Prostate gland (tissue), 2 donors: ENCODE measurements around the gene SNX32.

Source experiments
- CTCF ChIP-seq, 4 experiments: fragments of 200-600 bp in 2 of 4; fragments of 450-650 bp in 2 of 4; sonication (generic) in 2 of 4; IDR thresholded peaks; 1 replicate in 3 of 4; 2 replicates in 1 of 4; pipeline ENCODE4 v1.5.1; 2016 to 2019; ENCODE audit warnings: antibody characterized with exemption in 4 of 4, mild to moderate bottlenecking in 2 of 4, moderate library complexity in 2 of 4
- POLR2A ChIP-seq: fragments of 450-650 bp; IDR thresholded peaks from one replicate; pipeline ENCODE4 v1.6.1; 2016; ENCODE audit warnings: antibody characterized with exemption, mild to moderate bottlenecking
- POLR2AphosphoS5 ChIP-seq: sonication (generic); formaldehyde crosslinking; IDR thresholded peaks from one replicate; pipeline ENCODE4 v1.6.1; 2017; ENCODE audit warnings: antibody characterized with exemption

DNA sequence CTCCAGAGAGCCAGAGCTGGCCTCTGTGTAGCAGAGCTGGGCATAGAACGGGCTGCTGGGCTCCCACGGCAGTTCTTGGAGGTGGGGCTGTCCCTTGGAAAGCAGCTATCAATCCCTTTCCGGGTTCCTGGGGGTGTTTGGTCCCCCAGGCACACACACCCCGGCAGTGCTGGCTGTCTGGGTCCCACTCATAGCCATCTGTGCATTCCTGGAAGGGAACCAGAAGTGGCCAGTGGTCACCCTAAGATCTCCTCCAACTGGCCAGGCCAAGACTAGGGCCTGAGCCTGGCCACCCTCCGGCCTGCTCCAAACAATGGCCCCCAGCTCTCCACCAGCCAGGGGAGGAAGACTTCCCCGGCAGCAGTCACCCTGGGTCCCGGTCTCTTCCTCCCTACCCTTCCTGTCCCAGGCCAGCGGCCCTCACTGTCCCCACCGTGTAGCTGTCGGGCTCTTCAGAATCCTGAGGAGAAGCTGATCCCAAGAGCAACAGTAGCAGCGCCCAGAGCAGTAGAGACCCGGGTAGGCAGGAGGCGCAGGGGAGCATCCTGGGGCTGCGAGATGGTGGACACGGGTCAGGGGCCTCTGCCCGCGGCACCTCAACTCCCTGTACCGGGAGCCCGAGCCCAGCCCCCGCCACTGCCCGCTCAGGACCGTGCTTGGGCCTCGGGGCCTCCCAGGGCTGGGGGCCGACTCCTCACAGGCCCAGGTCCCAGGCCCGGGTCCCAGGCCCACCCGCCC is 38.2 kb downstream of the SNX32 start:
- TF ChIP-seq POLR2A, result no peak
- no peak for TF ChIP-seq CTCF (IDR thresholded peaks at IDR 0.05)
- TF ChIP-seq POLR2AphosphoS5, result no peak
